Fibroblast of lung (primary cell): ENCODE results near the gene ZSWIM5. TPM values are rescaled to one million over a fixed set of nuclear protein-coding genes. Genes with fewer than 3 reads are reported as not detected.
"Not testable (repeated sequence)": the region's sequence is repeated elsewhere in the genome, so short reads cannot be mapped to it uniquely, and the experiment has no call there.

Experiments used
- DNase-seq, 2 donors: peaks; one replicate each; pipeline versions ENCODE4 v3.0.0 to v3.0.0-alpha.2; 2010; ENCODE audit warnings: low read depth in 2 of 2
- H2AFZ ChIP-seq: 2 replicates; pipeline ENCODE4 v1.5.1; 2012; ENCODE audit warnings: low read length, control low read depth, inconsistent platforms
- H3K27ac ChIP-seq: 2 replicates; pipeline ENCODE4 v1.5.1; 2011; ENCODE audit warnings: low read length, control low read depth; ENCODE audit not compliant: insufficient read depth
- H3K27me3 ChIP-seq: 2 replicates; pipeline ENCODE4 v1.5.1; 2011; ENCODE audit warnings: mild to moderate bottlenecking, low read length; ENCODE audit not compliant: control insufficient read depth, insufficient read depth
- H3K36me3 ChIP-seq: 2 replicates; pipeline ENCODE4 v1.5.1; 2011; ENCODE audit warnings: low read length; ENCODE audit not compliant: control insufficient read depth, insufficient read depth
- H3K4me1 ChIP-seq: 2 replicates; pipeline ENCODE4 v1.5.1; 2011; ENCODE audit warnings: low read length; ENCODE audit not compliant: control insufficient read depth, insufficient read depth; ENCODE audit errors: extremely low read depth
- H3K4me2 ChIP-seq: 2 replicates; pipeline ENCODE4 v1.5.1; 2011; ENCODE audit warnings: low read length, control low read depth; ENCODE audit not compliant: insufficient read depth; ENCODE audit errors: extremely low read depth
- H3K4me3 ChIP-seq, 4 experiments: fragments of 200-600 bp in 1 of 4; sonication (generic) in 1 of 4; replicated peaks in 1 of 4; 2 replicates each; pipeline ENCODE4 v1.5.1; 2011 to 2016; ENCODE audit warnings: low read length in 4 of 4, low read depth in 3 of 4, mild to moderate bottlenecking in 3 of 4, control low read depth in 2 of 4, inconsistent platforms in 1 of 4, mixed read lengths in 1 of 4; ENCODE audit not compliant: insufficient read depth in 1 of 4; ENCODE audit errors: control extremely low read depth in 1 of 4
- H3K79me2 ChIP-seq: 2 replicates; pipeline ENCODE4 v1.5.1; 2012; ENCODE audit warnings: mild to moderate bottlenecking, low read length, inconsistent platforms; ENCODE audit not compliant: control insufficient read depth, insufficient read depth
- H3K9ac ChIP-seq: 2 replicates; pipeline ENCODE4 v1.5.1; 2011; ENCODE audit warnings: mild to moderate bottlenecking, low read length, control low read depth; ENCODE audit not compliant: insufficient read depth
- H3K9me3 ChIP-seq: 2 replicates; pipeline ENCODE4 v1.5.1; 2012; ENCODE audit warnings: low read depth, low read length; ENCODE audit not compliant: control insufficient read depth, insufficient read depth
- H4K20me1 ChIP-seq: 2 replicates; pipeline ENCODE4 v1.5.1; 2011; ENCODE audit warnings: low read length; ENCODE audit not compliant: control insufficient read depth, insufficient read depth; ENCODE audit errors: extremely low read depth
- CTCF ChIP-seq, 2 donors: IDR thresholded peaks in 1 of 2; conservative IDR thresholded peaks in 1 of 2; 1 replicate in 1 of 2; 2 replicates in 1 of 2; pipeline ENCODE4 v1.5.1; 2011 to 2012; ENCODE audit warnings: low read length in 2 of 2, control low read depth in 1 of 2, inconsistent platforms in 1 of 2, low read depth in 1 of 2, mild to moderate bottlenecking in 1 of 2
- EZH2 ChIP-seq: IDR thresholded peaks from 2 replicates; pipeline ENCODE4 v1.5.1; 2012; ENCODE audit warnings: low read length, control low read depth, mild to moderate bottlenecking; ENCODE audit errors: missing control alignments
- polyA minus RNA-seq: library from RNA; depleted of rRNA, polyadenylated mRNA; stranded (reverse); fragments of >200 nt; gene quantifications from 2 replicates; pipeline ENCODE4 v1.2.3, GENCODE V29; 2011; ENCODE audit warnings: low replicate concordance
- polyA plus RNA-seq, 2 donors: library from polyadenylated mRNA; depleted of rRNA in 1 of 2; stranded (reverse) in 1 of 2; unstranded in 1 of 2; fragments of >200 nt; gene quantifications; 2 replicates each; pipeline ENCODE4 v1.2.1, GENCODE V29; 2011 to 2012; ENCODE audit warnings: missing spikeins in 1 of 2
- total RNA-seq: library from RNA; depleted of rRNA; stranded (reverse); fragments of >200 nt; gene quantifications from 2 replicates; pipeline ENCODE4 v1.2.1, GENCODE V29; 2014

Gene ZSWIM5
- total RNA-seq (0.77 and 0.99 TPM in 2 replicates), polyA plus RNA-seq (0.73 and 0.78 TPM in 2 replicates), polyA minus RNA-seq (0.94 and 3.1 TPM in 2 replicates)
- polyA plus RNA-seq (2012): 0.47 and 0.58 TPM in 2 replicates

GRCh38 chr1:45205910-45206721 is at the start of gene ZSWIM5:
Gene ZSWIM5 (minus strand): TSS chr1:45206605. CDS start chr1:45206350, 255 bp downstream.
- peak within 1 kb of the TSS; percentile 74 for H2AFZ ChIP-seq
- H3K9ac ChIP-seq: peak within 1 kb of the TSS; percentile 63
- TF ChIP-seq CTCF (conservative IDR thresholded peaks at IDR 0.05 in 1 of 2, IDR thresholded peaks at IDR 0.05 in 1 of 2; ENCODE audit: low read depth in 1 of 2, low read length in 2 of 2) (no peak), EZH2 (no peak)
- H3K79me2 ChIP-seq: no peaks in the 10 kb centered on the region
- H4K20me1 ChIP-seq: no peaks in the 10 kb centered on the region
- no peaks in the 10 kb centered on the region for H3K4me1 ChIP-seq
- H3K9me3 ChIP-seq: no peaks in the 10 kb centered on the region
- no peak within 1 kb of the TSS for H3K27ac ChIP-seq
- H3K4me2 ChIP-seq: peak within 1 kb of the TSS; percentile 83
- H3K36me3 ChIP-seq: no peaks in the 10 kb centered on the region
- H3K4me3 ChIP-seq: peak within 1 kb of the TSS; percentile 61 to 79 (median 72)
- DNase-seq: peak; percentile 48 to 64
- H3K27me3 ChIP-seq: no peaks in the 10 kb centered on the region

- Histone ChIP-seq H3K79me2 (no peaks in the 10 kb centered on the region), H3K27me3 (no peaks in the 10 kb centered on the region), H3K9ac (no peak overlapping the region), H2AFZ (no peak overlapping the region), H3K4me1 (no peaks in the 10 kb centered on the region), H3K9me3 (no peaks in the 10 kb centered on the region), H3K27ac (no peak overlapping the region), H4K20me1 (no peaks in the 10 kb centered on the region), H3K4me2 (no peak overlapping the region), H3K36me3 (no peaks in the 10 kb centered on the region), H3K4me3 (no peak overlapping the region)
- DNase-seq: no peak
- TF ChIP-seq CTCF (conservative IDR thresholded peaks at IDR 0.05 in 1 of 2, IDR thresholded peaks at IDR 0.05 in 1 of 2; ENCODE audit: low read depth in 1 of 2, low read length in 2 of 2) (no peak), EZH2 (no peak)
Observed at GRCh38 chr1:45254490-45254889, 48.1 kb upstream of the ZSWIM5 start.

- Histone ChIP-seq H3K79me2 (no peaks in the 10 kb centered on the region), H4K20me1 (no peaks in the 10 kb centered on the region), H3K9ac (no peak overlapping the region), H3K9me3 (no peaks in the 10 kb centered on the region), H3K4me3 (no peak overlapping the region), H3K4me1 (peaks cover 2% of the 10 kb centered on the region), H3K4me2 (no peak overlapping the region), H2AFZ (no peak overlapping the region), H3K36me3 (no peaks in the 10 kb centered on the region), H3K27ac (no peak overlapping the region), H3K27me3 (no peaks in the 10 kb centered on the region)
- no peak for DNase-seq
- TF ChIP-seq EZH2 (no peak), CTCF (conservative IDR thresholded peaks at IDR 0.05 in 1 of 2, IDR thresholded peaks at IDR 0.05 in 1 of 2; ENCODE audit: low read depth in 1 of 2, low read length in 2 of 2) (no peak)
Observed at GRCh38 chr1:45250544-45250943, 44.1 kb upstream of the ZSWIM5 start.

GRCh38 chr1:45248004-45248403 is 41.6 kb upstream of the ZSWIM5 start:
- H3K79me2 ChIP-seq, H4K20me1 ChIP-seq, H3K4me1 ChIP-seq, H3K27me3 ChIP-seq, DNase-seq, H3K27ac ChIP-seq, H3K9ac ChIP-seq, H3K4me3 ChIP-seq, H3K4me2 ChIP-seq, H2AFZ ChIP-seq, H3K9me3 ChIP-seq, H3K36me3 ChIP-seq: not testable (repeated sequence)
